GM15510 (cell line): ENCODE data around the gene RTN4.

Experiments used
- POLR2A ChIP-seq: IDR thresholded peaks from 3 replicates; pipeline ENCODE4 v1.6.1; 2011; ENCODE audit warnings: borderline replicate concordance; ENCODE audit not compliant: insufficient read length; ENCODE audit errors: extremely low read depth

RTN4 gene

DNA sequence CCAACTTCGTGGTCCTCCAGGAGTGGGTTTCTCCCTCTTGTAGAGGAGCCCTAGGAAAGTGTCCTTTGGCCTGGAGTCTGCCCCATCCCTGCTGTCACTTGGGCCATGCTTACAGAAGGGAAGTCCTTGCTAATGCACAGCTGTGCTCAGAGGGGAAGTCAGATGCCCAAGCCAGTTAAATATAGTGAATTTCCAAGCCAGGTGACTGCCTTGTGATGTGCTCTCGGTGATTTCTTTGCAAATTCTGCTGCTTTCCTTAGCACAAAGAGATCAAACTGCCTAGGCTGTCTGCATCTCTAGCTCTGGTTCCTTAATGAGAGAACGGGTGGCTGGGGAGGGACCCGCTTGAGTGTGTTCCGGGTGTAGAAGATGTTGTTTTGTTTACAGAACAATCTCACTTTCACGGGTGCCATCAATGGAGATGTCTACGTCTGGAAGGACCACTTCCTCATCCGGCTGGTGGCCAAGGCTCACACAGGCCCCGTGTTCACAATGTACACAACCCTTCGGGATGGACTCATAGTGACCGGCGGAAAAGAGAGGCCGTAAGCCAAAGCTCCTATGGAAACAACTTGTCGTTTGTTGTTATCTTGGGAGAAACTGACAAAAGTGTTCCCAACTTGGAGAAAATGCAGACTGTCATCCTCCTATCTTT is 91.4 kb downstream of the RTN4 start:
- no peak for TF ChIP-seq POLR2A

GRCh38 chr2:54957321-54957999 is 92.8 kb downstream of the RTN4 start:
- no peak for TF ChIP-seq POLR2A

GRCh38 chr2:54956111-54956627 is 94.1 kb downstream of the RTN4 start:
- no peak for TF ChIP-seq POLR2A

GRCh38 chr2:54955358-54956110 is 94.7 kb downstream of the RTN4 start:
- TF ChIP-seq POLR2A = no peak

GRCh38 chr2:54954705-54955357 is 95.4 kb downstream of the RTN4 start:
- no peak for TF ChIP-seq POLR2A

DNA sequence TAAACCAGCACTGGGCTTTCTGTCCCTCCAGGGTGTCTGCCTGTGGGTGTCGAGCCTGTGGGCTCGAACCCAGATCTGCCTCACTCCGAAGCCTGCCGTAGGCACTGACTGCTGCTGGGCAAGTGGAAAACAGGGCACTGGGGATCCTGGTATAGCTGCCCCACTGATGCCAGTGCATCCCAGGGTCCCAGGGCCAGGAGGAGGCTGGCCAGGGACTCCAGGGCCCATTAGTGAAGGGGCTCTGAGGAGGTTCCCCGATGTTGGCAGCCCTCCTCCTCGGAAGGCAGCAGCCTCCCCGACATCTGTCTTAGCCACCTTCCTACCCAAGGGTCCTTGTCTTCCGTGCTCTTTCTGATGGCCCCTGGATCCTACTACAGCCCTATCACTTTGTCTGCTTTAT is 96.1 kb downstream of the RTN4 start:
- no peak for TF ChIP-seq POLR2A

DNA sequence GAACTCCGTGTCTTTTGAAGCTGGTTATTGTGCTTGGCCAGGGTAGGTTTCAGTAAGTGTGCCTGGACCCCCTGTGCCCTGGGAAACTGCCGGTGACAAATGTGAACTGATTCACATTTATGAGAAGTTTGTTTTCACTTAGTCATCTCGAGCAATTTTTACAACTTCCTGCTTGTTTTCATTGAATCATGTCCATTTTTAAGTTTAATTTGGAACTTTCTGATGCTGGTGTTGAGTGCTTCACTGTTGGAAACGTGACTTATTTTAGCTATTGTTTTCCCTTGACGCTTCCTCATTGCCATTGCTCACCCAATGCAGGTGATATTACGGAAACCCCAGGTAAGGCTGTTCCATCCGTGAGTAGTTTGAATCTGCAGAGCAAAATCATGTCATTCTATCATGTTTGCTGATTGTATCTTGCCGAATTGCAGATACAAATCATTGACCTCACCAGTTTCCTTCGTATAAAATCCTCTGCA is 97.2 kb downstream of the RTN4 start:
- no peak for TF ChIP-seq POLR2A

DNA sequence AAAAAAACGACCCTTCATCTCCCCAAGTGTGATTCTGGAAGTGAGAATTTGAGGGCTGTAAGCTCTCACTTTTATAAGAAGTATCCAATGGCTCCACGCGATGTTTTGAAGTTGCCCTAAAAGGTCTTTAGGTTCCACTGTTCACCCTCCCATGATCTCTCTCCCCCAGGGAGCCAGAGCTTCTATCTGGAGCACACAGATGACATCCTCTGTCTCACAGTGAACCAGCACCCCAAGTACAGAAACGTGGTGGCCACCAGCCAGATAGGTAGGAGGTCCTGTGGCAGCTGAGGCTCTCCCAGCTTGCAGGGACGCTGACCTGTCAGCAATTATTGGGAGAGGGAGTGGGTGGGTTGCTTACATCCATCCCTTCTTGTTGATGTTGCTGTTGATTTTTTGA is 97.8 kb downstream of the RTN4 start:
- no peak for TF ChIP-seq POLR2A

- TF ChIP-seq POLR2A = no peak
Observed at GRCh38 chr2:54950811-54951210, 99.4 kb downstream of the RTN4 start.

DNA sequence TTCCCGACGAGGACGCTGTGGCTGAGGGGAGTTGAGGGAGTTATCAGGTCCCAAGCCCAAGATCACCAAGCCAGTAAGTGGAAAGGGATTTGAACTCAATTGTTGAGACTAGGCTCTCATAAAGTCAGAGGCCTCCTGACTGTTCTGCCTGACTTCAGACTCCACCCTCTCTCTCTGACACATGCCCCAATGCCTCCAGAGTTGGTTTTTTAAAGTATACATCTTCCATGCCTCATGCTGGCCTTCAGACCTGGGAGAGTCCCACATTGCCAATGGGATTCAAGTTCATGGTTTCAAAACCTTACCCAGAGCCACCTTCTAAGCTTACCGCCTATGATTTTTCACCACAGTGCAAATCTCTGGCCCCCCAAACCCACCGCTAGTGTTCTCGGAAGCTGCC is 100.8 kb downstream of the RTN4 start:
- no peak for TF ChIP-seq POLR2A

DNA sequence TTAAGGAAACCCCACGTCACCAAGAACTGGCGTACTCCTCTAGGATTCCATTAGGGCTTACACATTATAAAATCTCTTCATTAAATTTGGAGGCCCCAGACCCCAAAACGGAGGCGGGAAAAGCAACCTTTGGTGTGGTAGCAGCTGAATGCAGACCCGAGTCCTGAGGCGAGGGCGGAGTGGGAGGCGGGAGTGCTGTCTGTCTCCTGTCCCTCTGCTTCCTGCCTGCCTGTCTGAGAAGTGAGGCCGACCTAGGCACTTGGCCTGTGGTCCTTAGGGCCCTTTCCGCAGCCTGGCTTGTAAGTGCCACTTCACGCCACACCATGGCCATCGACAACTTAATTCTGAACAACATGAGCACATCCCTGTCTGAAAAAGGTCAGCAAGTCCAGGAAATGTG is 102.1 kb downstream of the RTN4 start:
- TF ChIP-seq POLR2A = no peak

DNA sequence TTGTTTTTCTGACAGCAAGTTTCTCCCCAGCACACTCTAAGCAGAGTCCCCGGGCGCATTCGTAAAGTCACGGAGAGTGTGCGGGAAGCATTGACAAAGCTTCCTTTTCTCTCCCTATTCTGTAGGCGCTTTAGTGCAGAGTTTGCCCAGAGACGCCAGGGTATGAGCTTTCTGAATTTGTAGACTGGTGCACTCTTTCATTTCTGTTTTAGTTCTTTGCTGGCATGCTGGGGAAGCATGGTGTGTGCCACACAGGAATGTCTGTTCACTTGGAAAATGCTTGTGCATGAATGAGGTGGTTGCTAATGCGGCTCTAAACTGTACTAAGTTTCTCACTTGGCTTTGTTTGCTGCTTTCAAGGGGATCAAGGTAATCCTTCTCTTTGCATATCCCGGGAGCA is 102.6 kb downstream of the RTN4 start:
- TF ChIP-seq POLR2A = no peak

- no peak for TF ChIP-seq POLR2A
Observed at GRCh38 chr2:54947136-54947535, 103.1 kb downstream of the RTN4 start.

- no peak for TF ChIP-seq POLR2A
Observed at GRCh38 chr2:54946220-54946805, 103.9 kb downstream of the RTN4 start.
